MM.1S (cell line): ENCODE results near the gene MRTFA.
"Not testable (repeated sequence)": the region's sequence is repeated elsewhere in the genome, so short reads cannot be mapped to it uniquely, and the experiment has no call there.

Source experiments
- CTCF ChIP-seq: fragments of 300-600 bp; sonication (generic); IDR thresholded peaks from 2 replicates; pipeline ENCODE4 v1.5.1; 2016; ENCODE audit warnings: antibody characterized with exemption, low read length, mixed read lengths
- EZH2phosphoT487 ChIP-seq: fragments of 300-600 bp; sonication (generic); IDR thresholded peaks from 2 replicates; pipeline ENCODE4 v1.6.1; 2018; ENCODE audit warnings: antibody characterized with exemption, low read length

GRCh38 chr22:40625281-40625680 lies 11.2 kb downstream of the MRTFA start:
- TF ChIP-seq CTCF, EZH2phosphoT487: not testable (repeated sequence)
